ENCODE results near the gene GGT5.

GRCh38 chr22:24191893-24192292, 53.0 kb downstream of the GGT5 start:
- TF ChIP-seq CTCF (IDR thresholded peaks at IDR 0.05) (no peak), POLR2A (IDR thresholded peaks at IDR 0.05) (no peak), POLR2AphosphoS5 (IDR thresholded peaks at IDR 0.05) (no peak)
